ENCODE results near the gene CDH24. TPM values are rescaled to one million over a fixed set of nuclear protein-coding genes. Genes with fewer than 3 reads are reported as not detected.

The CDH24 gene
- total and polyA plus RNA-seq, 2 of the 8 experiments (the other 6 are each of a cell fraction or from before 2014, with no cell fraction given): 18.1 to 27.6 TPM

DNA sequence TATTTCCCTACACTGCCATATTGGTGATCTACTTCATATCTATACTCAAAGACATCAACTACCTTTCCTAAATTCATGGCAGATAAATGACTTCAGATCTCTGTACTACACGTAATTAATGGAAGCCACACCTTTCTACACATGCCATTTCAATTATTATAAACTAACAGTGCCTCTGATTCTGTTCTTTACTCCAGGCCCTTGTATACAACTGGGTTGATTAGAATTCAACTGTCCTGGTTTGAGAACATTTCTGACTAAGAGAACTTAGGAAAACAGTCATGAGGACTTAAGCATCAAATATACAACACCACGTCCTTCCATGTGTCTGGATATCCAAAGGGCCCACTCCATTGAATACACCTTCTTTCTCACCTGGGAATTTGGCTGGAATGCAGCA is 35.8 kb upstream of the CDH24 start (continued):
- TF ChIP-seq, protein P1, sequence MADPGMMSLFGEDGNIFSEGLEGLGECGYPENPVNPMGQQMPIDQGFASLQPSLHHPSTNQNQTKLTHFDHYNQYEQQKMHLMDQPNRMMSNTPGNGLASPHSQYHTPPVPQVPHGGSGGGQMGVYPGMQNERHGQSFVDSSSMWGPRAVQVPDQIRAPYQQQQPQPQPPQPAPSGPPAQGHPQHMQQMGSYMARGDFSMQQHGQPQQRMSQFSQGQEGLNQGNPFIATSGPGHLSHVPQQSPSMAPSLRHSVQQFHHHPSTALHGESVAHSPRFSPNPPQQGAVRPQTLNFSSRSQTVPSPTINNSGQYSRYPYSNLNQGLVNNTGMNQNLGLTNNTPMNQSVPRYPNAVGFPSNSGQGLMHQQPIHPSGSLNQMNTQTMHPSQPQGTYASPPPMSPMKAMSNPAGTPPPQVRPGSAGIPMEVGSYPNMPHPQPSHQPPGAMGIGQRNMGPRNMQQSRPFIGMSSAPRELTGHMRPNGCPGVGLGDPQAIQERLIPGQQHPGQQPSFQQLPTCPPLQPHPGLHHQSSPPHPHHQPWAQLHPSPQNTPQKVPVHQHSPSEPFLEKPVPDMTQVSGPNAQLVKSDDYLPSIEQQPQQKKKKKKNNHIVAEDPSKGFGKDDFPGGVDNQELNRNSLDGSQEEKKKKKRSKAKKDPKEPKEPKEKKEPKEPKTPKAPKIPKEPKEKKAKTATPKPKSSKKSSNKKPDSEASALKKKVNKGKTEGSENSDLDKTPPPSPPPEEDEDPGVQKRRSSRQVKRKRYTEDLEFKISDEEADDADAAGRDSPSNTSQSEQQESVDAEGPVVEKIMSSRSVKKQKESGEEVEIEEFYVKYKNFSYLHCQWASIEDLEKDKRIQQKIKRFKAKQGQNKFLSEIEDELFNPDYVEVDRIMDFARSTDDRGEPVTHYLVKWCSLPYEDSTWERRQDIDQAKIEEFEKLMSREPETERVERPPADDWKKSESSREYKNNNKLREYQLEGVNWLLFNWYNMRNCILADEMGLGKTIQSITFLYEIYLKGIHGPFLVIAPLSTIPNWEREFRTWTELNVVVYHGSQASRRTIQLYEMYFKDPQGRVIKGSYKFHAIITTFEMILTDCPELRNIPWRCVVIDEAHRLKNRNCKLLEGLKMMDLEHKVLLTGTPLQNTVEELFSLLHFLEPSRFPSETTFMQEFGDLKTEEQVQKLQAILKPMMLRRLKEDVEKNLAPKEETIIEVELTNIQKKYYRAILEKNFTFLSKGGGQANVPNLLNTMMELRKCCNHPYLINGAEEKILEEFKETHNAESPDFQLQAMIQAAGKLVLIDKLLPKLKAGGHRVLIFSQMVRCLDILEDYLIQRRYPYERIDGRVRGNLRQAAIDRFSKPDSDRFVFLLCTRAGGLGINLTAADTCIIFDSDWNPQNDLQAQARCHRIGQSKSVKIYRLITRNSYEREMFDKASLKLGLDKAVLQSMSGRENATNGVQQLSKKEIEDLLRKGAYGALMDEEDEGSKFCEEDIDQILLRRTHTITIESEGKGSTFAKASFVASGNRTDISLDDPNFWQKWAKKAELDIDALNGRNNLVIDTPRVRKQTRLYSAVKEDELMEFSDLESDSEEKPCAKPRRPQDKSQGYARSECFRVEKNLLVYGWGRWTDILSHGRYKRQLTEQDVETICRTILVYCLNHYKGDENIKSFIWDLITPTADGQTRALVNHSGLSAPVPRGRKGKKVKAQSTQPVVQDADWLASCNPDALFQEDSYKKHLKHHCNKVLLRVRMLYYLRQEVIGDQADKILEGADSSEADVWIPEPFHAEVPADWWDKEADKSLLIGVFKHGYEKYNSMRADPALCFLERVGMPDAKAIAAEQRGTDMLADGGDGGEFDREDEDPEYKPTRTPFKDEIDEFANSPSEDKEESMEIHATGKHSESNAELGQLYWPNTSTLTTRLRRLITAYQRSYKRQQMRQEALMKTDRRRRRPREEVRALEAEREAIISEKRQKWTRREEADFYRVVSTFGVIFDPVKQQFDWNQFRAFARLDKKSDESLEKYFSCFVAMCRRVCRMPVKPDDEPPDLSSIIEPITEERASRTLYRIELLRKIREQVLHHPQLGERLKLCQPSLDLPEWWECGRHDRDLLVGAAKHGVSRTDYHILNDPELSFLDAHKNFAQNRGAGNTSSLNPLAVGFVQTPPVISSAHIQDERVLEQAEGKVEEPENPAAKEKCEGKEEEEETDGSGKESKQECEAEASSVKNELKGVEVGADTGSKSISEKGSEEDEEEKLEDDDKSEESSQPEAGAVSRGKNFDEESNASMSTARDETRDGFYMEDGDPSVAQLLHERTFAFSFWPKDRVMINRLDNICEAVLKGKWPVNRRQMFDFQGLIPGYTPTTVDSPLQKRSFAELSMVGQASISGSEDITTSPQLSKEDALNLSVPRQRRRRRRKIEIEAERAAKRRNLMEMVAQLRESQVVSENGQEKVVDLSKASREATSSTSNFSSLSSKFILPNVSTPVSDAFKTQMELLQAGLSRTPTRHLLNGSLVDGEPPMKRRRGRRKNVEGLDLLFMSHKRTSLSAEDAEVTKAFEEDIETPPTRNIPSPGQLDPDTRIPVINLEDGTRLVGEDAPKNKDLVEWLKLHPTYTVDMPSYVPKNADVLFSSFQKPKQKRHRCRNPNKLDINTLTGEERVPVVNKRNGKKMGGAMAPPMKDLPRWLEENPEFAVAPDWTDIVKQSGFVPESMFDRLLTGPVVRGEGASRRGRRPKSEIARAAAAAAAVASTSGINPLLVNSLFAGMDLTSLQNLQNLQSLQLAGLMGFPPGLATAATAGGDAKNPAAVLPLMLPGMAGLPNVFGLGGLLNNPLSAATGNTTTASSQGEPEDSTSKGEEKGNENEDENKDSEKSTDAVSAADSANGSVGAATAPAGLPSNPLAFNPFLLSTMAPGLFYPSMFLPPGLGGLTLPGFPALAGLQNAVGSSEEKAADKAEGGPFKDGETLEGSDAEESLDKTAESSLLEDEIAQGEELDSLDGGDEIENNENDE (IDR thresholded peaks at IDR 0.05; ENCODE audit: insufficient replicate concordance, low read length): no peak
- no peak for TF ChIP-seq EP300 (IDR thresholded peaks at IDR 0.05; ENCODE audit: borderline replicate concordance in 1 of 2, low read depth in 2 of 2, low read length in 2 of 2)
- no peak for TF ChIP-seq CHD1 (IDR thresholded peaks at IDR 0.05; ENCODE audit: low read depth, low read length)
- TF ChIP-seq ZNF274 (IDR thresholded peaks at IDR 0.05; ENCODE audit: borderline replicate concordance, extremely low read depth, low read length): no peak
- TF ChIP-seq GABPA (IDR thresholded peaks at IDR 0.05; ENCODE audit: borderline replicate concordance, insufficient read depth, low read length): no peak
- TF ChIP-seq HDAC6 (IDR thresholded peaks at IDR 0.05; ENCODE audit: low read depth, low read length): no peak
- no peak for TF ChIP-seq TCF12 (IDR thresholded peaks at IDR 0.05; ENCODE audit: low read depth, low read length)
- no peak for TF ChIP-seq CTBP2 (IDR thresholded peaks at IDR 0.05; ENCODE audit: borderline replicate concordance, insufficient read depth, insufficient read length, low read length)
- TF ChIP-seq, protein P2, sequence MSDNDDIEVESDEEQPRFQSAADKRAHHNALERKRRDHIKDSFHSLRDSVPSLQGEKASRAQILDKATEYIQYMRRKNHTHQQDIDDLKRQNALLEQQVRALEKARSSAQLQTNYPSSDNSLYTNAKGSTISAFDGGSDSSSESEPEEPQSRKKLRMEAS (IDR thresholded peaks at IDR 0.05): no peak
- TF ChIP-seq KDM1A (IDR thresholded peaks at IDR 0.05; ENCODE audit: borderline replicate concordance, low read length): no peak
- TF ChIP-seq SP1 (IDR thresholded peaks at IDR 0.05; ENCODE audit: low read depth, low read length): no peak
- no peak for TF ChIP-seq RXRA (IDR thresholded peaks at IDR 0.05; ENCODE audit: insufficient read depth, low read depth, low read length)

Data from H1 (cell line).